Smooth muscle cell of trachea (primary cell): ENCODE data around the gene NLRC3. TPM values are rescaled to one million over a fixed set of nuclear protein-coding genes. Genes with fewer than 3 reads are reported as not detected.

Experiments used
- total RNA-seq: library from RNA; depleted of rRNA; stranded (reverse); fragments of >200 nt; gene quantifications from 2 replicates; pipeline ENCODE4 v1.2.1, GENCODE V29; 2014

NLRC3 gene, protein sequence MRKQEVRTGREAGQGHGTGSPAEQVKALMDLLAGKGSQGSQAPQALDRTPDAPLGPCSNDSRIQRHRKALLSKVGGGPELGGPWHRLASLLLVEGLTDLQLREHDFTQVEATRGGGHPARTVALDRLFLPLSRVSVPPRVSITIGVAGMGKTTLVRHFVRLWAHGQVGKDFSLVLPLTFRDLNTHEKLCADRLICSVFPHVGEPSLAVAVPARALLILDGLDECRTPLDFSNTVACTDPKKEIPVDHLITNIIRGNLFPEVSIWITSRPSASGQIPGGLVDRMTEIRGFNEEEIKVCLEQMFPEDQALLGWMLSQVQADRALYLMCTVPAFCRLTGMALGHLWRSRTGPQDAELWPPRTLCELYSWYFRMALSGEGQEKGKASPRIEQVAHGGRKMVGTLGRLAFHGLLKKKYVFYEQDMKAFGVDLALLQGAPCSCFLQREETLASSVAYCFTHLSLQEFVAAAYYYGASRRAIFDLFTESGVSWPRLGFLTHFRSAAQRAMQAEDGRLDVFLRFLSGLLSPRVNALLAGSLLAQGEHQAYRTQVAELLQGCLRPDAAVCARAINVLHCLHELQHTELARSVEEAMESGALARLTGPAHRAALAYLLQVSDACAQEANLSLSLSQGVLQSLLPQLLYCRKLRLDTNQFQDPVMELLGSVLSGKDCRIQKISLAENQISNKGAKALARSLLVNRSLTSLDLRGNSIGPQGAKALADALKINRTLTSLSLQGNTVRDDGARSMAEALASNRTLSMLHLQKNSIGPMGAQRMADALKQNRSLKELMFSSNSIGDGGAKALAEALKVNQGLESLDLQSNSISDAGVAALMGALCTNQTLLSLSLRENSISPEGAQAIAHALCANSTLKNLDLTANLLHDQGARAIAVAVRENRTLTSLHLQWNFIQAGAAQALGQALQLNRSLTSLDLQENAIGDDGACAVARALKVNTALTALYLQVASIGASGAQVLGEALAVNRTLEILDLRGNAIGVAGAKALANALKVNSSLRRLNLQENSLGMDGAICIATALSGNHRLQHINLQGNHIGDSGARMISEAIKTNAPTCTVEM
- total RNA-seq = 0.15 and 0.17 TPM in 2 replicates

DNA sequence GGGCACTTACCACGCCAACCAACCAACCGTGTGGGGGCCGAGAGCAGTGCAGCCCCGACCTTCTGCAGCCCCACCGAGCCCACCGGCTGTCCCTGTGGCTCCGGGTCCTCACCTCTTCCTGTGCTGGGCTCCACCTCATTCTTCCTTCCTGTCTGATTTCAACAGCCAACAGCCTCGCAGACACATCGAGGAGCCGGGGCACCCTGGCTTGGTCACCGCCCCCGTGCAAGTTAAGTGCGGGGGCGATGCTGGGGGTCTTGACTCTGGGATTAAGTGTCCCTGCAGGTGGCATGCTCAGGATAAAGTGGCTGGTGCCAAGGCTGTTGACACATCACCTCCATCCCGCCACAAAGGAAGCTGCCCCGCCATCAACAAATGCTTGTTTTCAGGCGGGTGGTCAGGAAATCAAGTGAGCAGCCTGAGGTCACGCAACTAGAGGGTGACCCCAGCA is at the start of gene NLRC3:
TSS of gene NLRC3 (minus strand) at position 102 of the 451 bp plus-strand sequence. CDS start 12,367 bp downstream, outside the sequence.

DNA sequence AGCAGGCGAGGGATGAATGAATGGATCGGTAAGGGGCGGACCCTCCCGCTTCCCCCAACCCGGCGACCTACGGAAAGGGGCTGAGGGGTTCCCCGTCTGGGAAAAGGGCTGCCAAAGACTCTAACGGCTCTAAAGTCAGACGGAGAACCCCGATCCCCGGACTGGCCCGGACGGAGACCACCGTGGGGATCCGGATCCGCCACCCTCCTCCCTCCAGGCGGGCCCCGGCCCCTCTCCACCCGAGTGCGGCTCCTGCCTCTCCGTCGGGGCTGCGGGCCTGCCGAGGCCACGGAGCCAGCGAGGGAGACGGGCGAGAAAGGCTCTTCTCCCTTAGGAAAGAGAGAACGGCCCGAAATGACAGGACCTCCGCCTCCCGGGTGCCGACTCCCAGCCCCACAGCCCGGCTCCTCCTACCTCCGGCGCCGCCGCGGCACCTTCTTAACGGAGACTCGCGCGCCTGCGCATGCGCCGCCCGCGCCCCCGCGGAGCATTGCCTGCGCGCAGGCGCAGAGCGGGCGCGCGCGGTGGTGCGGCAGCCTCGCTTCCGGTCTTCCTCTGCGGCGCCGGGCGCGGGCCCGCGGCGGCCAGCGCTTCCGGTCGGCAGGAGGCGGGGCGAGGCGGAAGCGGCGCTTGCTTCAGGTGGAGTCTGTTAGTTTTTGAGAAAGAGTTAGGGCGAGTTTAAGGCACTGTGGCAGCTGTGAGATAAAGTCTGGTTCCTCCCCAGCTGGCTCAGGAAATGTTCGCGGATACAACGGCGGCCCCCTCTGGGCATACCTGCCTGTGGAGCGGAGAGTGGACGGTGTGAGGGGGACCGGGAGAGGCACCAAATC is 34.2 kb upstream of the NLRC3 start, which contains the start of gene SLX4:
TSS of gene SLX4 (minus strand) at position 461 of the 830 bp plus-strand sequence. CDS start 2,642 bp downstream, outside the sequence.

DNA sequence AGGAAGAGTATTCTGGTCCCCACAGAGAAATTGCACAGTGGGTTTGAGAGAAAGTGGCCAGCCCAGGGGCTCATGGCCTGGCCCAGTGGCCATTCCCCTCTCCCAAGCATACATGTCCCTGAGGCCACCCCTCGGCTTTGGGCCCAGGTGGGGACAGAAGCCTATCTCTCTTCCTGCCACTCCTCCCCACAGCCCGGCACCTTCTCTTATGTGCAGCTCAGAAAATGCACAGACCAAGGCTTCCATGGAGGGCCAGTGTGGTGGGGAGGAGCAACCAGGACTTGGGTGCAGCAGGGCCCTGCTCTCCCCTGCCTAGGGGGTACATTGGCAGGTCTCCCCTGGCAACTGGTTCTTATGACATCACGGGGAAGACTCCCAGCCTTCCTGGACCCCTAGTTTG is 82.0 kb downstream of the NLRC3 start, which contains the start of gene C16orf90:
TSS of gene C16orf90 (minus strand) at position 314 of the 400 bp plus-strand sequence. CDS start at position 246, 68 bp downstream.

Other genes starting within 250 kb of the NLRC3 start
- 0.83 TPM in 1 of 2 replicates, not detected in the other for gene OR2C1, start 221.5 kb downstream of the NLRC3 start, total RNA-seq
- gene ZSCAN32, start 176.4 kb downstream of the NLRC3 start, total RNA-seq = 12.2 and 14.1 TPM in 2 replicates
- 7.6 and 11.2 TPM in 2 replicates for gene ZNF174, start 176.2 kb downstream of the NLRC3 start, total RNA-seq
- gene ZNF597, start 133.9 kb downstream of the NLRC3 start, total RNA-seq = 1.3 and 2.0 TPM in 2 replicates
- gene NAA60, start 133.7 kb downstream of the NLRC3 start, total RNA-seq = 15.3 and 23.0 TPM in 2 replicates
- gene C16orf90, start 81.9 kb downstream of the NLRC3 start, total RNA-seq = not detected in 2 replicates
- gene CLUAP1, start 76.4 kb downstream of the NLRC3 start, total RNA-seq = 22.7 and 24.0 TPM in 2 replicates
- 5.8 and 6.7 TPM in 2 replicates for gene SLX4, start 34.2 kb upstream of the NLRC3 start, total RNA-seq
- gene DNASE1, start 77.3 kb upstream of the NLRC3 start, total RNA-seq = 17.2 and 27.6 TPM in 2 replicates
- 70.3 and 71.0 TPM in 2 replicates for gene TRAP1, start 140.1 kb upstream of the NLRC3 start, total RNA-seq